Measurements from ENCODE around the gene THAP11.

Gene THAP11

DNA sequence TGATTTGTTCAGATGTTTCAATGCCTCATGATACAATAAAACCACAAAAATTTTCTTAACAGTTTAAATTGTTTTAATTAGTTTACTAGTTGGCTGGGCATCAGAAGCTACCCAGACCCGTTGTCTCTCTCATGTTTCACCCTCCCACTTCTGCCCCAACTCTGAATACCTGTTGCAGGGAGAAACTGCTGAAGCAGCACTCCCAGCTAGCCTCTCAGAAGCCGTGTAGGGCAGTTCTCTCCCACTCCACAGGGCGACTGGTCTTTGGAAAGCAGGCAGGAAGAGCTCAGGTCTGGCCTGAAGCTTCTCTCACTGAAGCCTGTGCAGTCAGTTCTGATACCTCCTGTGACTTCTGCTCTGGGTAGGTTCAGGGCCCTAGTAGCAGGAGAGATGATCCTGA lies 29.1 kb downstream of the THAP11 start:
- no peak for DNase-seq (ENCODE audit: low read depth)
- TF ChIP-seq, protein P1, sequence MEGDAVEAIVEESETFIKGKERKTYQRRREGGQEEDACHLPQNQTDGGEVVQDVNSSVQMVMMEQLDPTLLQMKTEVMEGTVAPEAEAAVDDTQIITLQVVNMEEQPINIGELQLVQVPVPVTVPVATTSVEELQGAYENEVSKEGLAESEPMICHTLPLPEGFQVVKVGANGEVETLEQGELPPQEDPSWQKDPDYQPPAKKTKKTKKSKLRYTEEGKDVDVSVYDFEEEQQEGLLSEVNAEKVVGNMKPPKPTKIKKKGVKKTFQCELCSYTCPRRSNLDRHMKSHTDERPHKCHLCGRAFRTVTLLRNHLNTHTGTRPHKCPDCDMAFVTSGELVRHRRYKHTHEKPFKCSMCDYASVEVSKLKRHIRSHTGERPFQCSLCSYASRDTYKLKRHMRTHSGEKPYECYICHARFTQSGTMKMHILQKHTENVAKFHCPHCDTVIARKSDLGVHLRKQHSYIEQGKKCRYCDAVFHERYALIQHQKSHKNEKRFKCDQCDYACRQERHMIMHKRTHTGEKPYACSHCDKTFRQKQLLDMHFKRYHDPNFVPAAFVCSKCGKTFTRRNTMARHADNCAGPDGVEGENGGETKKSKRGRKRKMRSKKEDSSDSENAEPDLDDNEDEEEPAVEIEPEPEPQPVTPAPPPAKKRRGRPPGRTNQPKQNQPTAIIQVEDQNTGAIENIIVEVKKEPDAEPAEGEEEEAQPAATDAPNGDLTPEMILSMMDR (IDR thresholded peaks at IDR 0.05; ENCODE audit: insufficient read depth, low read depth, low read length, missing control alignments), result no peak
- H3K4me3 ChIP-seq (ENCODE audit: low read depth, low read length), result no peak overlapping the region

DNA sequence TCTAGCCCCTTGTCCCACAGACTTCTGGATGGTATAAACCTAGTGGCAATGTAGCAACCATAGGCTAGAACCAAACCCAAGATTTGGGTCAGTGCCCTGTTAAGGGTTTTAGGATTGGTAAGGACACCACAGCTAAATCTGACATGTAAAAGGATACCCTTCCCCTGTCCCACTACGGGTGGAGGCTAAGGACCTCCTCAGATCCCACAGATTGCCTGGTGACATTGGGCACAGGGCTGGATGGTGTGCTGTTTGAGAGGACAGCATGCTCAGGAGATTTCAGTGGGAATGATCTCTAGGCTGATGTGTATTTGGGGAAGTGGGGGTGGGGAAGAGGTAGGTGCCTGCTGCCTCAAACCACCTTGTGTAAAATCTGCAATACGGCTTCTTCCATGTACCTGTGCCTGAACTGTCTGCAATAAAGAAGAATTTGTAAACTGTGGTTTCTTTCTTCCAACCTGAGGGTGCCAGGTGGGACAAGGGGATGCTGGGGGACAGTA lies 30.1 kb downstream of the THAP11 start:
- no peak overlapping the region for H3K4me3 ChIP-seq (ENCODE audit: low read depth, low read length)
- DNase-seq (ENCODE audit: low read depth), result no peak
- TF ChIP-seq, protein P1 (IDR thresholded peaks at IDR 0.05; ENCODE audit: insufficient read depth, low read depth, low read length, missing control alignments), result no peak

DNA sequence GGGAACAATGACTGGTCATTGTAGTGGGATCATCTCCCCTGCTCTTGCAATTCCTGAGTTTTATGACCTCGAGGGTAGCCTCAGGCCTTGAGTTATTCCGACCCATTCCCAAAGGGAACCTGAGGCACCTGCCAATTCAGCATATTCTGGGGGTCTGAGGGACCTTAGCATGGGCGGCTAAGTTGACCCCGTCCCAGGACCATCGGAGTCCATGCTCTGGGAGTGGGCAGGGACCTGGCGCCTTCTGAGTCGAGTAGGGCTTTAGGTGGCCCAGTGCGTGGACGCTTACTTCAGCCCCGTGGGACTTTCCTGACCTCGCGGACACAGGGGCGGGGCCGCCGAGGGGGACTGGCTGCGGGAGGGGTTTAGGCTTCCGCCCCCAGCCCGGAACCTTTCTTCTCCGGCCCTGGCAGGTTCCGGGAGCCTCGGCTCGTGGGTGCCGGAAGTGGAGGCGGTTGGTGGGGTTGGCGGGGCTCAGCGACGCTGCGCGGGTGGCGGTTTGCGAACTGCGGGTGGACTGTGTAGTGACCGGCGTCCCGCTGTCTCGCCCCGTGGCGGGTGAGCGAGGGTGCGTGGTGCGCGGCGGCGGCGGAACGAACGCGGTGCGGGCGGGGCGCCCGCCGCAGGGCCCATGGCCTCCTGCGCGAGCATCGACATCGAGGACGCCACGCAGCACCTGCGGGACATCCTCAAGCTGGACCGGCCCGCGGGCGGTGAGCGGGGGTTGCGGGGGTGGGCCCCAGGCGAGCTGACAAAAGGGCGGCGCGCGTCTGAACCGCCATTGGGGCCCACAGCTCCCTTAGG lies 30.7 kb downstream of the THAP11 start, which contains the start of gene EDC4:
Gene EDC4 (plus strand): TSS at position 422 of the 804 bp plus-strand sequence. CDS start 210 bp downstream, at position 632.
- TF ChIP-seq, protein P1 (IDR thresholded peaks at IDR 0.05; ENCODE audit: insufficient read depth, low read depth, low read length, missing control alignments), result no peak
- DNase-seq (ENCODE audit: low read depth), result peak; percentile 91
- peak within 1 kb of the TSS; percentile 95 for H3K4me3 ChIP-seq (ENCODE audit: low read depth, low read length)

DNA sequence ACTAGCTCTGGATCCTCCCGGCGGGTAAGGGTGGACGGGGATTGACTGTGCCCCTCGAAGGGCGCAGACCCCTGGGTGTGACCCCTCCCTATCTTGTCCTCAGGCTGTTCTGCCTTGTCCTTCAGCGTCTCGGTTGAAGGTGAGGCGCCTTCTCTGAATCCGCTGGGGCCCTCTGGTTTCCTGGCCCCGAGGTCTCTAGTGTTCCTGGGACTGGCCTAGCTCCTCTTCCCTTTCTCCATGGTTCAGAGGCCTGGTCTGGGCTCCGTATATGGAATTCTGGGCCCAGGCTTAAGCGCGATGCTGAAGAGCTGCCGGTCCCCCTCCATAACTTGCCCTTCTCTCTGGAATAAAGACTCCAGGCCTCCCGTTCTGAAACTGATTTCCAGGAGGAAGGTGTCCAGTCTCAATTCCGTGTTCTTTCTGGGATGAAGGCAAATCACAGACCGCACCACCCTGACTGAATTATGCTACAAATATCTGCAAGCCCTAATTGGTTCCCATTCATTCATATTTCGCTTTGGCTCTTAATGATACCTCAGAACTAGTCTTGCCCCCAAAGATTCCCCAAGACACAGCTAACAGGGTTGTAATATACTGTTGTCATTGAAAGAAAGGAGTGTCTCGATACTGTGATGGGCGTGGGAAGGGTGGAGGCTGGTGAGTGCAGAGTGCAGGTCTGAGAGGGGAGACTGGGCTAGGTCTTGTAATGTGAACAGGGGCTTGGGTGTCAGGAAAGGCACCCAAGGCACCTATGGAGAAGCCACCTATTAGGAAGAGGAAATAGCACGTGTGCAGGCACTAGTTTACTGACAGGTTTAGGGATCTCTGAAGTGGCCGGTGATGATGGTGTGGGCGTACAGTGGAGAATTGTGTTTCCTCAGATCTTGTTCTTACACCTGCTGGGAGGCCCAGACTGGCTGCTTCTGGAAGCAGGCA lies 31.6 kb downstream of the THAP11 start:
- H3K4me3 ChIP-seq (ENCODE audit: low read depth, low read length), result peak overlapping the region; percentile 95
- TF ChIP-seq, protein P1 (IDR thresholded peaks at IDR 0.05; ENCODE audit: insufficient read depth, low read depth, low read length, missing control alignments), result no peak
- no peak for DNase-seq (ENCODE audit: low read depth)

DNA sequence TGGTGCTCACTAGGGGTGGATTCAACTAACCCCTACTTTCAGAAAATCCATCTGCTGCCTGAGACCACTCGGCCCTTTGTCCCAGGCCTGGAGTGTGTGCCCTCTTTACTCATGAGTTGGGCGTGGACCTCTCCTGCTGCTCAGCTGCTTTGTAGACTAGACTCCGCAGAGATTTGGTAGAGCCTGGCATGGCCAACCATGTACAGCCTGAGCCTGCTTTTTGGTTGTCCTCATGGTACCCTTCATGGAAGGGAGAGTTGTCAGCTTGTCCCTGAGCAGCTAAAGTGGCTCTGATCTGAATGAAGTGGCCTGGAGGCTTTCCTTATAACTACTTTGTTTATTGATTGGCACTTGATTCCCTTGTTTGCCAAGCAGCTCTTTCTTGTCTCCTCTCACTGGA lies 32.3 kb downstream of the THAP11 start:
- DNase-seq (ENCODE audit: low read depth), result no peak
- peak overlapping the region; percentile 95 for H3K4me3 ChIP-seq (ENCODE audit: low read depth, low read length)
- TF ChIP-seq, protein P1 (IDR thresholded peaks at IDR 0.05; ENCODE audit: insufficient read depth, low read depth, low read length, missing control alignments), result no peak

DNA sequence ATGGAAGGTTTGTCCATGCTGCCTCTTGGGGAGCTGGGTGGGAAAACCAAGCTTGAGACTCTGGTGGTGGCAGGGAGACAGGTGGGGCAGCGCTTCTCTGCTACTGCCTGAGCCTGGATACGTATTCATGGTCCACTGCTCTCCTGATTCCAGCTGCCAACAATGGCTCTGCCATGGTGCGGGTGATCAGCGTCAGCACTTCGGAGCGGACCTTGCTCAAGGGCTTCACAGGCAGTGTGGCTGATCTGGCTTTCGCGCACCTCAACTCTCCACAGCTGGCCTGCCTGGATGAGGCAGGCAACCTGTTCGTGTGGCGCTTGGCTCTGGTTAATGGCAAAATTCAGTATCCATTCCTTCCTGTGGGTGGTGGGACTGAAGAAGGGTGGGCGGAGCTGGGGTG lies 34.9 kb downstream of the THAP11 start:
- no peak for DNase-seq (ENCODE audit: low read depth)
- H3K4me3 ChIP-seq (ENCODE audit: low read depth, low read length), result no peak overlapping the region
- TF ChIP-seq, protein P1 (IDR thresholded peaks at IDR 0.05; ENCODE audit: insufficient read depth, low read depth, low read length, missing control alignments), result no peak
